HepG2 (cell line): ENCODE data around the gene MAFF. TPM values are rescaled to one million over a fixed set of nuclear protein-coding genes. Genes with fewer than 3 reads are reported as not detected.

ENCODE experiments used
- HMGXB4 ChIP-seq, 2 experiments: sonication (generic) in 1 of 2; formaldehyde crosslinking in 1 of 2; IDR thresholded peaks; 2 replicates each; pipeline versions ENCODE4 v1.4.0 to v1.6.1; 2018 to 2020; ENCODE audit warnings: missing genetic modification reagents in 2 of 2, borderline replicate concordance in 1 of 2, low read depth in 1 of 2, mild to moderate bottlenecking in 1 of 2, missing biosample characterization in 1 of 2
- MXD4 ChIP-seq: IDR thresholded peaks from 2 replicates; pipeline ENCODE4 v1.6.1; 2016; ENCODE audit warnings: mild to moderate bottlenecking, missing biosample characterization, missing genetic modification reagents
- NR2F2 ChIP-seq: IDR thresholded peaks from 2 replicates; pipeline ENCODE4 v1.6.1; 2012; ENCODE audit warnings: low read depth, inconsistent platforms, borderline replicate concordance
- SMC3 ChIP-seq: IDR thresholded peaks from 2 replicates; pipeline ENCODE4 v1.6.1; 2011; ENCODE audit warnings: low read length, improper control_type of control experiment
- ZNF138 ChIP-seq: sonication (generic); formaldehyde crosslinking; IDR thresholded peaks from 2 replicates; pipeline ENCODE4 v1.5.0; 2020; ENCODE audit warnings: mild to moderate bottlenecking, low read depth, missing genetic modification reagents
- ZSCAN22 ChIP-seq: sonication (generic); formaldehyde crosslinking; IDR thresholded peaks from 2 replicates; pipeline ENCODE4 v1.4.0; 2020; ENCODE audit warnings: mild to moderate bottlenecking, missing genetic modification reagents
- polyA plus RNA-seq, 8 experiments: library from polyadenylated mRNA; depleted of rRNA in 3 of 8; stranded (reverse) in 7 of 8; unstranded in 1 of 8; fragments of >200 nt; fragmentation: Illumina TruSeq in 4 of 8; extraction: Trizol in 4 of 8; gene quantifications; 2 replicates each; pipeline versions ENCODE4 v1.2.1 to v1.2.3, GENCODE V29; 2011 to 2016; ENCODE audit warnings: low read depth in 4 of 8, missing spikeins in 1 of 8, mixed read lengths in 1 of 8; ENCODE audit not compliant: insufficient read depth in 1 of 8
- total RNA-seq, 5 experiments: library from RNA; depleted of rRNA; stranded (reverse); fragments of >200 nt; fragmentation: Illumina TruSeq; extraction: Trizol; gene quantifications; 2 replicates each; pipeline ENCODE4 v1.2.3, GENCODE V29; 2016; ENCODE audit warnings: low read depth in 1 of 5
- TF ChIP-seq, protein P1 (sequence below): sonication (generic); formaldehyde crosslinking; IDR thresholded peaks from 2 replicates; pipeline ENCODE4 v1.4.0; 2020; ENCODE audit warnings: missing genetic modification reagents
- TF ChIP-seq, protein P2 (sequence below): sonication (generic); formaldehyde crosslinking; IDR thresholded peaks from 2 replicates; pipeline ENCODE4 v1.5.1; 2020; ENCODE audit warnings: mild to moderate bottlenecking, missing genetic modification reagents, borderline replicate concordance
- TF ChIP-seq, protein P3 (sequence below): sonication (generic); formaldehyde crosslinking; IDR thresholded peaks from 2 replicates; pipeline ENCODE4 v1.5.1; 2020; ENCODE audit warnings: mild to moderate bottlenecking, missing genetic modification reagents, moderate library complexity

Gene MAFF
- total and polyA plus RNA-seq, 2 of the 13 experiments (the other 11 are each of a cell fraction or from before 2014, with no cell fraction given), result 5.4 to 14.3 TPM

DNA sequence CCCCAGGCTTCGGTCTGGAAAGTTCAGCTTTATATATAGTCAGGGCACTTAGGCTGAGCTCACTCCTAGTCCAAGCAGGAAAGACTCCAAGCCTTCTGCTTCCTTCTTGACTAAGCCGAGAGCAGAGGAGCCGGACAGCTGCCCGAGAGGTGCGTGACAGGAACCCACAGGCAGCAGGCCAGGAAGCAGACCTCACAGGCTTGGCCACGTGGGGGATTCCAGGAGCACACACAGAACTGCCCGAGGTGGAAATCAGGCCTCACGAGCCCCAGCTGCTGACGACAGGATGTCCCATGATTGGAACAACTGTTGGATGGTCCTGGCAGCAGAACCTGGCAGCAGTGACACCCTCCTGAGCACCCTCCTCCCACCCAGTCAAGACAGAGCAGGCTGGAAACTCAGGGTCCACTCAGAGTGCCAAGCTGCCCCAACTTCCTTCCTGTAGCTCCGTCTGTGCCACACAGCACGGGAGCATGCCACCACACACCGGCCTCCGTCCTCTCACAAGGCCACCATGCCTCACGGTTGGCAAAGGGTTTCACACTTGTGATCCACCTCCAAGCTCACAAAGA, 25.5 kb upstream of the MAFF start (continued):
- TF ChIP-seq, protein P1, sequence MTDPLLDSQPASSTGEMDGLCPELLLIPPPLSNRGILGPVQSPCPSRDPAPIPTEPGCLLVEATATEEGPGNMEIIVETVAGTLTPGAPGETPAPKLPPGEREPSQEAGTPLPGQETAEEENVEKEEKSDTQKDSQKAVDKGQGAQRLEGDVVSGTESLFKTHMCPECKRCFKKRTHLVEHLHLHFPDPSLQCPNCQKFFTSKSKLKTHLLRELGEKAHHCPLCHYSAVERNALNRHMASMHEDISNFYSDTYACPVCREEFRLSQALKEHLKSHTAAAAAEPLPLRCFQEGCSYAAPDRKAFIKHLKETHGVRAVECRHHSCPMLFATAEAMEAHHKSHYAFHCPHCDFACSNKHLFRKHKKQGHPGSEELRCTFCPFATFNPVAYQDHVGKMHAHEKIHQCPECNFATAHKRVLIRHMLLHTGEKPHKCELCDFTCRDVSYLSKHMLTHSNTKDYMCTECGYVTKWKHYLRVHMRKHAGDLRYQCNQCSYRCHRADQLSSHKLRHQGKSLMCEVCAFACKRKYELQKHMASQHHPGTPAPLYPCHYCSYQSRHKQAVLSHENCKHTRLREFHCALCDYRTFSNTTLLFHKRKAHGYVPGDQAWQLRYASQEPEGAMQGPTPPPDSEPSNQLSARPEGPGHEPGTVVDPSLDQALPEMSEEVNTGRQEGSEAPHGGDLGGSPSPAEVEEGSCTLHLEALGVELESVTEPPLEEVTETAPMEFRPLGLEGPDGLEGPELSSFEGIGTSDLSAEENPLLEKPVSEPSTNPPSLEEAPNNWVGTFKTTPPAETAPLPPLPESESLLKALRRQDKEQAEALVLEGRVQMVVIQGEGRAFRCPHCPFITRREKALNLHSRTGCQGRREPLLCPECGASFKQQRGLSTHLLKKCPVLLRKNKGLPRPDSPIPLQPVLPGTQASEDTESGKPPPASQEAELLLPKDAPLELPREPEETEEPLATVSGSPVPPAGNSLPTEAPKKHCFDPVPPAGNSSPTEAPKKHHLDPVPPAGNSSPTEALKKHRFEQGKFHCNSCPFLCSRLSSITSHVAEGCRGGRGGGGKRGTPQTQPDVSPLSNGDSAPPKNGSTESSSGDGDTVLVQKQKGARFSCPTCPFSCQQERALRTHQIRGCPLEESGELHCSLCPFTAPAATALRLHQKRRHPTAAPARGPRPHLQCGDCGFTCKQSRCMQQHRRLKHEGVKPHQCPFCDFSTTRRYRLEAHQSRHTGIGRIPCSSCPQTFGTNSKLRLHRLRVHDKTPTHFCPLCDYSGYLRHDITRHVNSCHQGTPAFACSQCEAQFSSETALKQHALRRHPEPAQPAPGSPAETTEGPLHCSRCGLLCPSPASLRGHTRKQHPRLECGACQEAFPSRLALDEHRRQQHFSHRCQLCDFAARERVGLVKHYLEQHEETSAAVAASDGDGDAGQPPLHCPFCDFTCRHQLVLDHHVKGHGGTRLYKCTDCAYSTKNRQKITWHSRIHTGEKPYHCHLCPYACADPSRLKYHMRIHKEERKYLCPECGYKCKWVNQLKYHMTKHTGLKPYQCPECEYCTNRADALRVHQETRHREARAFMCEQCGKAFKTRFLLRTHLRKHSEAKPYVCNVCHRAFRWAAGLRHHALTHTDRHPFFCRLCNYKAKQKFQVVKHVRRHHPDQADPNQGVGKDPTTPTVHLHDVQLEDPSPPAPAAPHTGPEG, result no peak
- TF ChIP-seq MXD4 (no peak), SMC3 (no peak), ZNF138 (no peak), HMGXB4 (CRISPR knock-in tag; IDR thresholded peaks at IDR 0.05; ENCODE audit: borderline replicate concordance in 1 of 2, low read depth in 1 of 2) (no peak), ZSCAN22 (no peak), NR2F2 (no peak)
- TF ChIP-seq, protein P2, sequence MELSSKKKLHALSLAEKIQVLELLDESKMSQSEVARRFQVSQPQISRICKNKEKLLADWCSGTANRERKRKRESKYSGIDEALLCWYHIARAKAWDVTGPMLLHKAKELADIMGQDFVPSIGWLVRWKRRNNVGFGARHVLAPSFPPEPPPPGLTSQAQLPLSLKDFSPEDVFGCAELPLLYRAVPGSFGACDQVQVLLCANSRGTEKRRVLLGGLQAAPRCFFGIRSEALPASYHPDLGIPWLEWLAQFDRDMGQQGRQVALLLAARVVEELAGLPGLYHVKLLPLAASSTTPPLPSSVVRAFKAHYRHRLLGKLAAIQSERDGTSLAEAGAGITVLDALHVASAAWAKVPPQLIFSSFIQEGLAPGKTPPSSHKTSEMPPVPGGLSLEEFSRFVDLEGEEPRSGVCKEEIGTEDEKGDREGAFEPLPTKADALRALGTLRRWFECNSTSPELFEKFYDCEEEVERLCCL (CRISPR knock-in tag), result no peak
- TF ChIP-seq, protein P3, sequence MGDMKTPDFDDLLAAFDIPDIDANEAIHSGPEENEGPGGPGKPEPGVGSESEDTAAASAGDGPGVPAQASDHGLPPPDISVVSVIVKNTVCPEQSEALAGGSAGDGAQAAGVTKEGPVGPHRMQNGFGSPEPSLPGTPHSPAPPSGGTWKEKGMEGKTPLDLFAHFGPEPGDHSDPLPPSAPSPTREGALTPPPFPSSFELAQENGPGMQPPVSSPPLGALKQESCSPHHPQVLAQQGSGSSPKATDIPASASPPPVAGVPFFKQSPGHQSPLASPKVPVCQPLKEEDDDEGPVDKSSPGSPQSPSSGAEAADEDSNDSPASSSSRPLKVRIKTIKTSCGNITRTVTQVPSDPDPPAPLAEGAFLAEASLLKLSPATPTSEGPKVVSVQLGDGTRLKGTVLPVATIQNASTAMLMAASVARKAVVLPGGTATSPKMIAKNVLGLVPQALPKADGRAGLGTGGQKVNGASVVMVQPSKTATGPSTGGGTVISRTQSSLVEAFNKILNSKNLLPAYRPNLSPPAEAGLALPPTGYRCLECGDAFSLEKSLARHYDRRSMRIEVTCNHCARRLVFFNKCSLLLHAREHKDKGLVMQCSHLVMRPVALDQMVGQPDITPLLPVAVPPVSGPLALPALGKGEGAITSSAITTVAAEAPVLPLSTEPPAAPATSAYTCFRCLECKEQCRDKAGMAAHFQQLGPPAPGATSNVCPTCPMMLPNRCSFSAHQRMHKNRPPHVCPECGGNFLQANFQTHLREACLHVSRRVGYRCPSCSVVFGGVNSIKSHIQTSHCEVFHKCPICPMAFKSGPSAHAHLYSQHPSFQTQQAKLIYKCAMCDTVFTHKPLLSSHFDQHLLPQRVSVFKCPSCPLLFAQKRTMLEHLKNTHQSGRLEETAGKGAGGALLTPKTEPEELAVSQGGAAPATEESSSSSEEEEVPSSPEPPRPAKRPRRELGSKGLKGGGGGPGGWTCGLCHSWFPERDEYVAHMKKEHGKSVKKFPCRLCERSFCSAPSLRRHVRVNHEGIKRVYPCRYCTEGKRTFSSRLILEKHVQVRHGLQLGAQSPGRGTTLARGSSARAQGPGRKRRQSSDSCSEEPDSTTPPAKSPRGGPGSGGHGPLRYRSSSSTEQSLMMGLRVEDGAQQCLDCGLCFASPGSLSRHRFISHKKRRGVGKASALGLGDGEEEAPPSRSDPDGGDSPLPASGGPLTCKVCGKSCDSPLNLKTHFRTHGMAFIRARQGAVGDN (CRISPR knock-in tag), result no peak
